Measurements from ENCODE around the gene SMR3A.

Gene SMR3A

GRCh38 chr4:70360460-70360859 is at the start of gene SMR3A:
Gene SMR3A (plus strand): TSS chr4:70360760. CDS start chr4:70362116, 1,356 bp downstream.
- no peak for DNase-seq
- in situ Hi-C loops (cut with HindIII; ENCODE audit: low pct_ligation_motif_present, low pct_unique_long_range_greater_than_20kb, low sequenced_read_pairs), result no loop called here

- in situ Hi-C loops (cut with HindIII; ENCODE audit: low pct_ligation_motif_present, low pct_unique_long_range_greater_than_20kb, low sequenced_read_pairs), result no loop called here
- DNase-seq, result no peak
Measured at GRCh38 chr4:70313736-70314135, 46.8 kb upstream of the SMR3A start.

GRCh38 chr4:70315928-70316327 is 44.6 kb upstream of the SMR3A start:
- no peak for DNase-seq
- in situ Hi-C loops (cut with HindIII; ENCODE audit: low pct_ligation_motif_present, low pct_unique_long_range_greater_than_20kb, low sequenced_read_pairs), result no loop called here

- in situ Hi-C loops (cut with HindIII; ENCODE audit: low pct_ligation_motif_present, low pct_unique_long_range_greater_than_20kb, low sequenced_read_pairs), result no loop called here
- DNase-seq, result no peak
Measured at GRCh38 chr4:70326052-70326451, 34.5 kb upstream of the SMR3A start.

GRCh38 chr4:70334681-70335080 is 25.9 kb upstream of the SMR3A start, which contains the start of gene CABS1:
Gene CABS1 (plus strand): TSS chr4:70334981. CDS start chr4:70335040, 59 bp downstream.
- DNase-seq, result no peak
- in situ Hi-C loops (cut with HindIII; ENCODE audit: low pct_ligation_motif_present, low pct_unique_long_range_greater_than_20kb, low sequenced_read_pairs), result no loop called here

- DNase-seq, result no peak
- in situ Hi-C loops (cut with HindIII; ENCODE audit: low pct_ligation_motif_present, low pct_unique_long_range_greater_than_20kb, low sequenced_read_pairs), result no loop called here
Measured at GRCh38 chr4:70336043-70336442, 24.5 kb upstream of the SMR3A start.

GRCh38 chr4:70337886-70338420 is 22.6 kb upstream of the SMR3A start:
- DNase-seq, result no peak

GRCh38 chr4:70356185-70356584 is 4.4 kb upstream of the SMR3A start:
- in situ Hi-C loops (cut with HindIII; ENCODE audit: low pct_ligation_motif_present, low pct_unique_long_range_greater_than_20kb, low sequenced_read_pairs), result no loop called here
- no peak for DNase-seq

More at GRCh38 chr4:70337886-70338420, 22.6 kb upstream of the SMR3A start:
- in situ Hi-C loops (cut with HindIII; ENCODE audit: low pct_ligation_motif_present, low pct_unique_long_range_greater_than_20kb, low sequenced_read_pairs), result no loop called here

GRCh38 chr4:70359115-70359661 is 1.4 kb upstream of the SMR3A start:
- no peak for DNase-seq
- in situ Hi-C loops (cut with HindIII; ENCODE audit: low pct_ligation_motif_present, low pct_unique_long_range_greater_than_20kb, low sequenced_read_pairs), result no loop called here

GRCh38 chr4:70364002-70364401 is 3.4 kb downstream of the SMR3A start:
- in situ Hi-C loops (cut with HindIII; ENCODE audit: low pct_ligation_motif_present, low pct_unique_long_range_greater_than_20kb, low sequenced_read_pairs), result no loop called here
- DNase-seq, result no peak

GRCh38 chr4:70365479-70365878 is 4.9 kb downstream of the SMR3A start:
- in situ Hi-C loops (cut with HindIII; ENCODE audit: low pct_ligation_motif_present, low pct_unique_long_range_greater_than_20kb, low sequenced_read_pairs), result no loop called here

GRCh38 chr4:70367813-70368212 is 7.3 kb downstream of the SMR3A start:
- DNase-seq, result no peak
- in situ Hi-C loops (cut with HindIII; ENCODE audit: low pct_ligation_motif_present, low pct_unique_long_range_greater_than_20kb, low sequenced_read_pairs), result no loop called here

More at GRCh38 chr4:70365479-70365878, 4.9 kb downstream of the SMR3A start:
- no peak for DNase-seq

GRCh38 chr4:70371987-70372386 is 11.4 kb downstream of the SMR3A start:
- no peak for DNase-seq
- in situ Hi-C loops (cut with HindIII; ENCODE audit: low pct_ligation_motif_present, low pct_unique_long_range_greater_than_20kb, low sequenced_read_pairs), result no loop called here

- DNase-seq, result no peak
- in situ Hi-C loops (cut with HindIII; ENCODE audit: low pct_ligation_motif_present, low pct_unique_long_range_greater_than_20kb, low sequenced_read_pairs), result no loop called here
Measured at GRCh38 chr4:70372760-70373159, 12.2 kb downstream of the SMR3A start.

- no peak for DNase-seq
Measured at GRCh38 chr4:70380578-70380977, 20.0 kb downstream of the SMR3A start.

GRCh38 chr4:70382691-70383181 is 22.2 kb downstream of the SMR3A start, which contains the start of gene SMR3B:
Gene SMR3B (plus strand): TSS chr4:70383131. CDS start chr4:70384511, 1,380 bp downstream.
- in situ Hi-C loops (cut with HindIII; ENCODE audit: low pct_ligation_motif_present, low pct_unique_long_range_greater_than_20kb, low sequenced_read_pairs), result no loop called here

More at GRCh38 chr4:70380578-70380977, 20.0 kb downstream of the SMR3A start:
- in situ Hi-C loops (cut with HindIII; ENCODE audit: low pct_ligation_motif_present, low pct_unique_long_range_greater_than_20kb, low sequenced_read_pairs), result no loop called here

GRCh38 chr4:70392057-70392776 is 31.7 kb downstream of the SMR3A start:
- DNase-seq, result no peak
- in situ Hi-C loops (cut with HindIII; ENCODE audit: low pct_ligation_motif_present, low pct_unique_long_range_greater_than_20kb, low sequenced_read_pairs), result no loop called here

More at GRCh38 chr4:70382691-70383181, 22.2 kb downstream of the SMR3A start, which contains the start of gene SMR3B:
- DNase-seq, result no peak

- in situ Hi-C loops (cut with HindIII; ENCODE audit: low pct_ligation_motif_present, low pct_unique_long_range_greater_than_20kb, low sequenced_read_pairs), result no loop called here
- DNase-seq, result no peak
Measured at GRCh38 chr4:70397580-70397979, 37.0 kb downstream of the SMR3A start, which contains the start of gene OPRPN. Gene OPRPN (plus strand): TSS chr4:70397940. CDS start chr4:70399286, 1,346 bp downstream.

- in situ Hi-C loops (cut with HindIII; ENCODE audit: low pct_ligation_motif_present, low pct_unique_long_range_greater_than_20kb, low sequenced_read_pairs), result no loop called here
- no peak for DNase-seq
Measured at GRCh38 chr4:70399319-70399718, 38.8 kb downstream of the SMR3A start.

Data from ACHN (cell line).